Nephron (organoid): ENCODE data around the gene FHOD3.

Experiments used
- H3K27ac Mint-ChIP-seq, 3 experiments: 2 replicates each; pipeline ENCODE4 v1.8.0; 2020; ENCODE audit warnings: mixed read lengths in 3 of 3, mild to moderate bottlenecking in 2 of 3, moderate library complexity in 1 of 3
- H3K27me3 Mint-ChIP-seq: 2 replicates; pipeline ENCODE4 v1.8.0; 2021; ENCODE audit warnings: low read depth, mild to moderate bottlenecking, moderate library complexity, mixed read lengths
- H3K36me3 Mint-ChIP-seq: 2 replicates; pipeline ENCODE4 v1.8.0; 2020; ENCODE audit warnings: low read depth, mixed read lengths
- H3K4me1 Mint-ChIP-seq: 2 replicates; pipeline ENCODE4 v1.8.0; 2020; ENCODE audit warnings: mixed read lengths
- H3K4me3 Mint-ChIP-seq, 3 experiments: 2 replicates each; pipeline ENCODE4 v1.8.0; 2020; ENCODE audit warnings: mild to moderate bottlenecking in 3 of 3, mixed read lengths in 3 of 3, moderate library complexity in 2 of 3
- H3K9me3 Mint-ChIP-seq: 2 replicates; pipeline ENCODE4 v1.8.0; 2020; ENCODE audit warnings: mixed read lengths
- TF ChIP-seq, protein P1 (sequence below), 3 experiments: fragments of 200-600 bp; sonication (generic); IDR thresholded peaks; one replicate each; pipeline ENCODE4 v1.5.0; 2021; ENCODE audit warnings: antibody characterized with exemption in 3 of 3; ENCODE audit not compliant: unreplicated experiment in 3 of 3

The FHOD3 gene

DNA sequence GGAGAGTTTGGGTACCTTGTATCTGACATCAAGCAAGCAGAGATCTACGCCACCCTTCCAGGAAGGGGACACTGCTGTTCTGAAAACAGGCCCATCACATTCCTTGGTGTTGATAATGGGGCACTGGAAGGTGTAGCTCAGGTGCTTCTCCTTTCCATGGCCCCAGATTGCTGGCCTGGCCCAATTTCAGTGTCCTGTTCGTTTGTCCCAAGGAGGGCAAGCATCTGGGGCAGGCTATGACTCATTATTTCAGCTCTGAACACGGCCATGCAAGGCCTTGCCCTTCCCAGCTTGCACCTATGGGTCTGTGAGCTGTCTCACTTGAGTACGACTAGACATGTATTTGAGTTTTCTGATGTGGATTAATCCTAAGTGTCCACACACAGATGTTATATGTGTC is 101.5 kb downstream of the FHOD3 start:
- H3K9me3 Mint-ChIP-seq = peaks cover 19% of the 10 kb centered on the region
- H3K4me3 Mint-ChIP-seq = no peak overlapping the region
- no peak overlapping the region for H3K27ac Mint-ChIP-seq
- peaks cover 20% of the 10 kb centered on the region for H3K36me3 Mint-ChIP-seq
- TF ChIP-seq, protein P1, sequence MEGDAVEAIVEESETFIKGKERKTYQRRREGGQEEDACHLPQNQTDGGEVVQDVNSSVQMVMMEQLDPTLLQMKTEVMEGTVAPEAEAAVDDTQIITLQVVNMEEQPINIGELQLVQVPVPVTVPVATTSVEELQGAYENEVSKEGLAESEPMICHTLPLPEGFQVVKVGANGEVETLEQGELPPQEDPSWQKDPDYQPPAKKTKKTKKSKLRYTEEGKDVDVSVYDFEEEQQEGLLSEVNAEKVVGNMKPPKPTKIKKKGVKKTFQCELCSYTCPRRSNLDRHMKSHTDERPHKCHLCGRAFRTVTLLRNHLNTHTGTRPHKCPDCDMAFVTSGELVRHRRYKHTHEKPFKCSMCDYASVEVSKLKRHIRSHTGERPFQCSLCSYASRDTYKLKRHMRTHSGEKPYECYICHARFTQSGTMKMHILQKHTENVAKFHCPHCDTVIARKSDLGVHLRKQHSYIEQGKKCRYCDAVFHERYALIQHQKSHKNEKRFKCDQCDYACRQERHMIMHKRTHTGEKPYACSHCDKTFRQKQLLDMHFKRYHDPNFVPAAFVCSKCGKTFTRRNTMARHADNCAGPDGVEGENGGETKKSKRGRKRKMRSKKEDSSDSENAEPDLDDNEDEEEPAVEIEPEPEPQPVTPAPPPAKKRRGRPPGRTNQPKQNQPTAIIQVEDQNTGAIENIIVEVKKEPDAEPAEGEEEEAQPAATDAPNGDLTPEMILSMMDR (IDR thresholded peaks at IDR 0.05; ENCODE audit: unreplicated experiment in 3 of 3) = no peak
- H3K4me1 Mint-ChIP-seq = peaks cover 27% of the 10 kb centered on the region
- H3K27me3 Mint-ChIP-seq = no peaks in the 10 kb centered on the region

DNA sequence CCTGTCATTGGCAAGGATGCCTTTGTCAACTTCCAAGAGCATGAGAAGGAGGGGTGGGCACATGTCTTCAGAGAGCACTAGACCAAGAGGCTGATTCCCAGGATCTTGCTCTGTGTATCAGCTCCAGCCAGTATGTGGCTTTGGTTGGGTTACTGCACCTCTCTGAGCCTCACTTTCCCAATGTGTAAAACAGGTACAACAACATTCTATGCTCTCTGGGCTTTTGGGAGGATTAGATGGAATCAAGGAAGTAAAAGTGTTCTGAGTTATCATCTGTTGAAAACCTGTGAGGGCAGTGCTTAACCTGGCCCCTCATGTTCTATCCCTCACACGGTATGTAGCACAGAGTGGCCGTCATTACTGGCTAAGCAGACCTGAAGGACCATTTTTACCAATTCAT is 103.9 kb downstream of the FHOD3 start:
- Mint-ChIP-seq H3K27me3 (no peaks in the 10 kb centered on the region), H3K4me1 (peaks cover 27% of the 10 kb centered on the region), H3K4me3 (no peak overlapping the region), H3K36me3 (peaks cover 6% of the 10 kb centered on the region), H3K27ac (no peak overlapping the region), H3K9me3 (peaks cover 8% of the 10 kb centered on the region)
- TF ChIP-seq, protein P1 (IDR thresholded peaks at IDR 0.05; ENCODE audit: unreplicated experiment in 3 of 3) = no peak

- Mint-ChIP-seq H3K9me3 (no peaks in the 10 kb centered on the region), H3K4me1 (peaks cover 17% of the 10 kb centered on the region), H3K4me3 (no peak overlapping the region), H3K27me3 (no peaks in the 10 kb centered on the region), H3K27ac (no peak overlapping the region), H3K36me3 (no peaks in the 10 kb centered on the region)
- TF ChIP-seq, protein P1 (IDR thresholded peaks at IDR 0.05; ENCODE audit: unreplicated experiment in 3 of 3) = no peak
Measured at GRCh38 chr18:36402765-36403396, 105.4 kb downstream of the FHOD3 start.

- peaks cover 3% of the 10 kb centered on the region for H3K36me3 Mint-ChIP-seq
- H3K4me3 Mint-ChIP-seq = no peak overlapping the region
- no peak overlapping the region for H3K27ac Mint-ChIP-seq
- H3K9me3 Mint-ChIP-seq = no peaks in the 10 kb centered on the region
- H3K4me1 Mint-ChIP-seq = peaks cover 9% of the 10 kb centered on the region
- H3K27me3 Mint-ChIP-seq = peaks cover 7% of the 10 kb centered on the region
- TF ChIP-seq, protein P1 (IDR thresholded peaks at IDR 0.05; ENCODE audit: unreplicated experiment in 3 of 3) = no peak
Measured at GRCh38 chr18:36403896-36404820, 106.6 kb downstream of the FHOD3 start.

- peaks cover 3% of the 10 kb centered on the region for H3K36me3 Mint-ChIP-seq
- H3K27ac Mint-ChIP-seq = no peak overlapping the region
- TF ChIP-seq, protein P1 (IDR thresholded peaks at IDR 0.05; ENCODE audit: unreplicated experiment in 3 of 3) = no peak
- peaks cover 7% of the 10 kb centered on the region for H3K4me1 Mint-ChIP-seq
- H3K9me3 Mint-ChIP-seq = no peaks in the 10 kb centered on the region
- H3K27me3 Mint-ChIP-seq = peaks cover 7% of the 10 kb centered on the region
- no peak overlapping the region for H3K4me3 Mint-ChIP-seq
Measured at GRCh38 chr18:36405611-36406010, 108.1 kb downstream of the FHOD3 start.
